Stimulated activated CD8-positive, alpha-beta memory T cell treated with anti-CD3 and anti-CD28 coated beads, Interleukin-4, amount 100 ng/mL, for 48 hours (primary cell): ENCODE data around the gene SEC61A1.
A peak's percentile ranks its signal among the peaks of the same experiment; 100 is the strongest.

ENCODE experiments used
- DNase-seq: peaks from one replicate; pipeline ENCODE4 v3.0.0-alpha.2; 2020

SEC61A1 gene

DNA sequence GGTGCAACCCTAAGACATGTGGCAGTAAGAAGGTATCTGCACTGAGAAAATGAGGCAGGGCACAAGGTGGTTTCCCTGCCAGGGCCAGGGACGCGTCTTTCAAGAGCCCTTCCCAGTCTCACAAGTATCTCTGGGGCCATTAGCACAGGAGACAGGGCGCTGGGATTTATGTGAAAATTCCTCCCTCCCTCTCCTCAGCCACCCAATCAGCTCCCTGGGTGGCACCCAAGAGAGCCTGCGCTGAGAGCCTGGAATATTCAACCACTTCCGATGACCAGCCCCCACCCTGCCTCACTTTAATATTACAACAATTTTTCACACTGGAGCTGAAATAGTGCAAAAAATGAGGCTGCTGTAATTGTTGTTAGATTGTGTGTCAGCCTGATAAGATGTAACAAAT is 26.1 kb downstream of the SEC61A1 start:
- DNase-seq: no peak

GRCh38 chr3:128078875-128079274 is 26.6 kb downstream of the SEC61A1 start:
- DNase-seq: no peak

DNA sequence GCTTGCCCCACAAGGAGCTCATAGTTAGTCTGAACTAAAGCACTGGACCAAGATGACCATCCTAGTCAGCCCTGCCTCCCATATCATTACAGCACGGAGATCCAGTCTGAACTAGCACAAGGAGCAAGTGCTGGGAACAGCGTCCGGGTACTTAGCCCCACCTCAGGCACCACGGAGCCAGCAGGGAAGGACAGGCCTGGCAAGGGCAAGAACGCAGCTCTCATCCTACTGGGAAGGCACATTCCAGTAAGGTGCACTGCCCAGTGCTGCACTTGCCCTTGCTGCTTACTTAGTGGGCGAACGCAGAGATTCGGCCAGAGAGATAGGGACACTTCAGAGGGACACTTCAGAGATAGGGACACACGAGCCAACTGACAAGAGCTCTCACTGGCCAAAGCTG is 27.6 kb downstream of the SEC61A1 start:
- DNase-seq: no peak

DNA sequence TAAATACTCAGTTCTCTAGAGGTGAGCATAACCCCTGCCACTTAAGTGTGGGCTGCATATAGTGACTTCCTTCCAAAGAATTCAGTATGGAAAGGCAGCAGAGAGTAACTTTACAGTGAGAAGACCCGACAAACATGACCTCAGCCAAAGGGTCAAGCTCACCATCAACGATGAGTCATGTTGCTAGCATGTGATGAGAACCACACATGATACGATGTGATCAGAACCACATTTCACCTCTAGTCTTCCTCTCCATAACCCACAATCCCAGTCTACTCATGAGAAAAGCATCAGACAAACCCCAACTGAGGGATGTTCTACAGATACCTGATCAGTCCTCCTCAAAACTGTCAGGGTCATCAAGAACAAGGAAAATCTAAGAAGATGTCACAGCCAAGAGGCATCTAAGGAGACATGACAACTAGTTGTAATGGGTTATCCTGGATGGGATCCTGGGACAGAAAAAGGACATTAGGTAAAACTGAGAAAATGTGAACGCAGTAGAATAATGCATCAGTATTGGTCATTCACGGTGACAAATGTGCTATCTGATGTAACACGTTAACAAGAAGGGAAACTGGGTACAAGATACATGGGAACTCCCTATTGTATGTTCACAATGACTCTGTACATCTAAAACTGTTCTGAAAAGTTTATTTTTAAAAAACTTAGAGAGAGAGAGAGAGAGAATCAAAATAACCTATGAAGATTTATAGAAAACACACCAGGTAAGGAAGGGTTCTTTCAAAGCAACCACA is 28.3 kb downstream of the SEC61A1 start:
- no peak for DNase-seq

DNA sequence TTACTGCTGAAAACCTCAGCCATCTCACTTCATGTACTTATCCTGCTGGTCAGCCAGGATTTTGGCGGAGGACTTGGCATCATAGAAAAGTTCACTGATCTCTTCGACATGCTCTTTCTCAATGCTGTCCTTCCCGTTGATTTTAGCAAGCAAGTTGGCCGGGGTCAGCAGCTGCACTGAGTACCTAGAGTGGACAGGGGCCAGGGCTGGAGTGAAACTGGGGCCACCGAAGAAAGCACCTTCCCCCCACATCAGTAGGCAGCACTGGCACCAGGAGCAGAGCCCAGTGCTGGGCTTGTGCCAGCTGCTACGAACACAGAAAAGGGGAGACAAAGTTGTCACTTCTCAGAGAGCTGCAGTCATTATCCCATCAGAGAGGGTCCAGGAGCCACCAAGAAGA is 29.0 kb downstream of the SEC61A1 start:
- no peak for DNase-seq

DNA sequence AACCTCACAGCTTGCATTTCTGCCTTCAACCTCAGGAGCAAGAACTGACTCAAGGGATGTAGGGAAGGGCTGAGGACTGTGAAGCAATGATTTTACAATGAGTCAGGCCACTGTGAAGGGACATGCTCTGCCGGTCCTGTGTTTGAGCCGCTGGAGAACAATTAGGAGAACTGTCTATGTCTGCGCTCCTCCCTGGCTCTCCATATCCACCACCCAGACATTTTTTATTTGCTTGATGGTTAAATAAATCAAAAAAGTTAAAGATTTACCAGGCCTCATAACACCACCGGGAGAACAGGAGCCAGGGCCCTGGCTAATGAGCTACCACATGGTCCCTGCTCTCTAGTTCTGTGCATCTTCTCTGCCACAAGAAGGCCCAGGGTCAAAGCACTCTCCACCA is 29.6 kb downstream of the SEC61A1 start:
- DNase-seq: no peak

DNA sequence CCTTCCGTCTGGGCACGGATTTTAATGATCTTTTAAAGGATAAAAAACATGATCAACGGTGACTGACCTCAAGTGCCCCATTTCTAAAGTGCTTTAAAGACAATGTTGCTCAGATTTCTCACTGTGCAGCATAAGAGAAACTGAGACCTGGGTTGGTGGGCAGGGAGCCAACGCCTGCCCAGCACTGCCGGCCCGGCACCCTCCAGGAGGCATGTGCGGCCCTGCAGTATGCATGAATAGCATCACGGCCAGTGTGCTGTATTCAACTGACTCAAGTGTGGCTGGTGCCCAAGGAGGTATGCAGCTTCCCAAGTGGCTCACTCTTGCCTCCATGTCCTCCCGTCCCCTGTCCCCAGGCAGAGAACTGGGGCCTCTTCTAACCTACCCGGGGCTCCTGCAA is 30.3 kb downstream of the SEC61A1 start:
- DNase-seq: no peak

DNA sequence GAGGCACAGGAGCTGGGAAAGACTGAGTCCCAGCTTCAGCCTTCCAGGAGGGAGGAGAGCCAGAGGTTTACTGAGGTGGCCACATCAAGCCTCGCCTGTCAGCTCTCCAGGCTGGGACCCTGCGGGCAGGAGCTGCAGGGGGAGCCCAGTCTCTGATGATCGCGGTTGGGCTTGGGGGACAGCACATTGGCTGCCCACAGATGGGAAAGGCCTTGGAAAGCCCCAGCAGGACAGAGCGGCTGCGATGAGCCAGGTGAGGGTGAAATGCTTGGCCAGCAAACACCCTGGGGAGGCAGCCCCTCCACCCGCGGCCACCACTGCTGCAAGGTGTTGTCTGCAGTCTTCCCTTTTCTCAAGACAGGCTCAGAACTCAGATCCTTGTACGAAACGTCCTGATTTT is 31.2 kb downstream of the SEC61A1 start:
- DNase-seq: no peak

- no peak for DNase-seq
Observed at GRCh38 chr3:128083980-128084674, 31.9 kb downstream of the SEC61A1 start.

DNA sequence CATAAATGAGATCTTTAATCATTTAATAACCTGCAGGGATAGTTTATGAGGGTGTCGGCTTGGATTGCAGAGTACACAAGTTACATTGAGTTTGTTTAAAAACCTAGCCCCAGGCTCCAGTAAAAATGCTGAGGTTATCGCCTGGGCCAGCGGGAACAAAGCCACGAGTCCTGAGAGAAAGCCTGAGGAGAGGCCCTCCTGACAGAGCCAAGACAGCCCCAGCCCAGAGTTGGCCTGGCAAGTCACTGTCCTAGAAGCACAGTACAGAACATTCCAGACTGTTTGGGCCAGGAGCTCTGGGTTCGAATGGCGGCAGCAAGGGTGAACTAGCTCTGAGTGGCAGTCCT is 32.4 kb downstream of the SEC61A1 start:
- DNase-seq: no peak

DNA sequence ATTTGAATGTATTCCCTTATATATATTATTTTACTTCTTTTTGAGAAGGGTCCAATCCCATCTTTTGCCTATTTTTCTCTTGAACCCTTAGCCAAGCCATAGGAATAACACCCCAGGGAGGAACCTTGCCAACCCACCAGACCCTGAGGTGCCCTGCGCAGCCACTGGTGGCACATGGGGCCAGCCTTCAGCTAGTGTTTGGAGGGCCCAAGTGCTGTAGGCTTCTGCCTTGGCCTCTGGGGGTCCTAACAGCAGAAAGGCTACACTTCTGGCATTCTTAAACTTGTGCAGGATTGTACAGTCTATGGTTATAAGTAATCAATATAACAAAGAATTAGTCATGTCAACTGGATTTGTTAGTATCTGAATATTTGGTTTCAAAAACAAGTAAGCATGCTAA is 36.9 kb downstream of the SEC61A1 start:
- DNase-seq: no peak

DNA sequence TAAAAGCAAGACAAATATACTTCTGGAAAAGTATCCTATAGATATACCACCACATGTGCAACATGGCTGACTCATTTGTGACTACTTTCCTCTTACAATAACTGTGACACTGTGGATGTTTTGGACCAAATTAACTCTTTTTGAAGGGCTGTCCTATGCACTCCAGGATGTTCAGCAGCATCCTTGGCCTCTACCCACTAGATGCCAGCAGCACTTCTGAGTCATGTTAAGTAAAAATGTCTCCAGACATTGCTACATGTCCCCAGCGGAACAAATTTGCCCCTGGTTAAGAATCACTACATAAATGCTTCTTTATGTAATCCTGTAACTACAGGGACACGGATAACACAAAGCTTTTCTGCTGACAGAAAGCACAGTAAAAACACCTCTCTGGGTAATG is 39.3 kb downstream of the SEC61A1 start:
- no peak for DNase-seq

- no peak for DNase-seq
Observed at GRCh38 chr3:128094295-128095151, 42.3 kb downstream of the SEC61A1 start.

DNA sequence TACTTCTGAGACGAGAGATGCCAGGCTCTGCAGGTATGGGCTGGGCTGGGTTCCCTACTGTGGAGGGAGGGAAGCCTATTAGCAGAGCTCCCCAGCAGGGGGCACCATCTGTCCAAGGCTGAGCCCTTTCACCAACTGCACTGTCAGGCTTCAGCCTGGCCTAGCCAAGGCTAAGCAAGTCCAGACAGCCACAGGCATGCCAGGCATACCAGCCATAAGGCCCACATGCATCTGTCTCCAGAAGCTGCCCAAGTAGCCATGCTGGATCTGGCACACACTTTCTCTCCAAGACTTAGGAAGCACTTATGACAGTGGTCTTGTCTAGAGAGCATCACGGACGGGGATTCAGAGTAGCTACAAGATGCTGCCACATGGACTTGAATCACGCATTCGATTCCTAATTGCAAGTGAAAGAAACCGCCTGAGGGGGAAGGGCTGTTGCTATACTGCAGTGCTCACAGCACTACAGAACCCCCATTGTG is 43.0 kb downstream of the SEC61A1 start:
- peak; percentile 90 for DNase-seq

- DNase-seq: no peak
Observed at GRCh38 chr3:128098234-128098633, 46.0 kb downstream of the SEC61A1 start.

- DNase-seq: no peak
Observed at GRCh38 chr3:128100161-128100560, 47.9 kb downstream of the SEC61A1 start.

DNA sequence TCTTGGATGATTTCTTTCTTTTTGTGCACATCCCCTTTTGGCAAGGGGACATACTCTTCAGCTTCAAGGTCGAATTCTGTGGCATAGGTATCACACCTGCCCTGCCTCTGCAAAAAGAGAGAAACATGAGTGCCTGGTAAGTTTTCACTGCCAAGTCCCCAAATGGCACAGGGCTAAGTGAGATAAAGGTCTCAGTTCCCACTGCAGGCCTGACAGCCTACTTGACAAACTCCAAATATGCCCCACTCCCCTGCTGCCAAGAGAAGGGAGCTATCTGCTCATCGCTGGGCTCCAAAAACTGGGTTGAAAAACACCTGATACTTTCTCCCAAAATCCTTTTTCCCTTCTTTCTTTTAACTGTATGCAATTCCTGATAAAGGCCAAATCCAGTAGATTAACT is 48.4 kb downstream of the SEC61A1 start:
- no peak for DNase-seq

DNA sequence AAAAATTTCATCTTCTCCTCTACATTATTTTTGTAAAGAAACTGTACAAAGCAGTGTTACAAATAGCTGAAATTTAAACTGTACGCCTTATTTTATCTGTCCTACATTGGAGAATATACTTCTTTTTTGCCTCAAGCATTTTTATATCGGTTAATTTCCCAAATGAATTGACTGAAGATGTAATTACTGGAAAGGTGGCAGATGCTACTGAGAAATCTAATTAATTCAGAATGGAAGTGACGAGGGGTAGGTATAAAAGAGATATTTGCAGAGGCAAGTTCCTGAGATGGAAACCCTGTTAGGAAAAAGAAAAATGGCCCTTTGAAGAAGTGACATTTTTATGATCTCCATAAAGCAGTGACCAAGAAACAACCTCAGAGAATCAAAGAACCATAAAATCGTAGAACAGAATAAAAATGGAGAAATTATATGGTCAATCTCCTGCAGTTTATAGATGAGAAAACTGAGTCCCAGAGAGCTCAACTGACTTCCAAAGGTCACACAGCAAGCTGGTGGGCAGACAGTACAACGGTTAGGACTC is 51.0 kb downstream of the SEC61A1 start:
- no peak for DNase-seq

DNA sequence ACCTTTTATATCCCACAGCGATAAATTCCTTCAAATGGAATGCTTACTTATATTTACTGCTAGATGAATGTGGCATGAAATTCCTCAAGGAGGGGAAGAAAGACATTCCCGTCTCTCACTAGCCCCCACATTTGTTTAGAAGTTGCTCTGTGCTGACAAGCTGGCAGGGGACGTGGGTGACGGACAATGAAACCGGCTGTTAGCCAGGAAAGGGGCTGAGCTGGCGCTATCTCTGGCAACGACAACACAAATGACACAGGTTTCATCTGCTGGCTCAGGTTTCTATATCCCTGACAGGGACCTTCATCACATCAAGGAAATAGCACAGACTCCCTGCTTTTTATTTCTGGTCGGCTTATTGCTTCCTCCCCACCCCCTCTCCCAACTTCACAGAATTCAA is 55.6 kb downstream of the SEC61A1 start:
- DNase-seq: no peak

DNA sequence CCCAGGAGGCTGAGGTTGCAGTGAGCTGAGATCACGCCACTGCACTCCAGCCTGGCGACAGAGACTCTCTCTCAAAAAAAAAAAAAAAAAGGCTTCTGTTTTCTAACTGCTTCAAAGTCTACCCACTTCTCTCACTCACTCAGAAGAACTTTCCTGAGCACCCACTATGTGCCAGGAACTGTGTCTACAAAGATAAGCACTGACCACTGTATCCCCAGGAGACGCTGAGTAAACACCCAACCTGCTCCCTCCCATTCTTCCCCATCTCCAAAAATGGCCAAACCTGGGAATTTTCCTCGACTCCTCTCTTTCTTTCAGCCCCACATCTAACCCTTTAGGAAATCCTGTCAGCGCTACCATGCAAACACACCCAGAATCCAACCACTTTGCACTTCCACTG is 58.9 kb downstream of the SEC61A1 start:
- DNase-seq: no peak

DNA sequence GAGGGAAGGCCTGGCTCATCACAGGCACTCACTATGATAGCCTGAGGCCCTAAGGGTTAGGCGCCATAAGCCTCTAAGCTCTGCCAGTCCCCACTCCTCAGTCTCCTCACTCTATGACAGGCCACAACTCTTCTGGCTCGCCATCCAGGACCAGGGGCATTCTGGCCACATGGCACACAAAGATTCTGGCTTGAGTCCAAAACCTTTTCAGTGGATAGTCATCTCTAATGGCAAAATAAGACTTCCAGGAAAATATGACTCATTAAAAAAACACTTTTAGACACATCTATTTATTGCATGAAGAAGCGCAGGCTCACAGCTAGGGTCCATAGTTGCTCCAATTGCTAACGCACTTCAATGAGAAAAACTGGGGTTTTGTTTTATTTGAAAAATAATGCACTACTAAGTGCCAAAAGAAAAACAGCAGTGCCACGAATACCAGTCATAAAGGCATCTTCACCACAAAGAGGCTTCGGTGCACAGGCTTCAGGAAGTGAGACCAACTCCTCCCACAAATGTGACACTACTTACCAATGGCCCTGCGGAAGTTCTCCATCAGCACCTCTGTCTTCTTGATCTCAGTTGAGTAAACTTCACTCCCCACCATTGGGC is 60.2 kb downstream of the SEC61A1 start:
- DNase-seq: peak; percentile 61

GRCh38 chr3:128113817-128114794 is 61.9 kb downstream of the SEC61A1 start:
- no peak for DNase-seq
